ENCODE data around the gene PAM.

Gene PAM

GRCh38 chr5:102815084-102815483, 60.0 kb downstream of the PAM start:
- no peak for DNase-seq (ENCODE audit: low spot score)

GRCh38 chr5:102815540-102816332, 60.6 kb downstream of the PAM start:
- DNase-seq (ENCODE audit: low spot score): no peak

GRCh38 chr5:102818345-102818744, 63.2 kb downstream of the PAM start:
- no peak for DNase-seq (ENCODE audit: low spot score)

DNA sequence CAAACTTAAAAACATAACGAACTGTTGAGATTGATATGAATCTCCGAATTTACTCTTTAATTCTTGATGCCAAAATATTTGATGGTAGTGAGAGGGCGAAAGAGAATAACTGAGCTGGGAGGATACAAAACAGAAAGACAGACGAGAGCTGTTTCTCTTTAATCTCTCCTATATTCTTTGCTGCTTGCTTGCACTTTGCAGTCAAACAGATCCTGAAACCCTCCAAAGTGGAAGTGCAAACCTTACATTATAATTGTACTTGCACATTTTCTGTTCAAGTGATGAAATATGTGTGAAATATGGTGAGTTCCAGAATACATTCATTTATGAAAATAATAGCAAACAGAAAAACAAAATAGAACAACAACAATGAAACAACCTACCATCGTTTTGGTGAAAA, 63.8 kb downstream of the PAM start:
- no peak for DNase-seq (ENCODE audit: low spot score)

GRCh38 chr5:102819634-102820033, 64.5 kb downstream of the PAM start:
- DNase-seq (ENCODE audit: low spot score): no peak

- DNase-seq (ENCODE audit: low spot score): no peak
These were observed 68.4 kb downstream of the PAM start for GRCh38 chr5:102823441-102823874.

DNA sequence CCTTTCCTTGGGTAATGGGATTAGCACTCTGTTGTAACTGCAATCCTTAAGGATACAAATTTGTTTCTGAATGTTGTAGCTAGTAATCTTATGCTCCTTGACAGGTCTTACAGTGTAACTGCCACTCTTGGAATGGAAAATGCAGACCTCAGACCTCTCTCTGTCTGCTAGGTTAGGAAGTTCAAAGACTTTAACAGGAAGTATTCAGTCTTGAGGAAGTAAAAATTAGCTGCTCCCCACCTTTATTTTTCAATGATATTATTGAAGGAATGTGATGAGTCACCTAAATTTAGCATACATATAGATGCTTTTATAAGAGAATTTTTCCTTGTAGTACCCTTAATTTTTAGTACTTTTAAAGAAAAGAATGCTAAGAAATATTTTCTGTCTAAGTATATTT, 71.5 kb downstream of the PAM start:
- DNase-seq (ENCODE audit: low spot score): no peak

- DNase-seq (ENCODE audit: low spot score): no peak
These were observed 75.1 kb downstream of the PAM start for GRCh38 chr5:102830241-102830640.

GRCh38 chr5:102832445-102832844, 77.3 kb downstream of the PAM start:
- DNase-seq (ENCODE audit: low spot score): no peak

DNA sequence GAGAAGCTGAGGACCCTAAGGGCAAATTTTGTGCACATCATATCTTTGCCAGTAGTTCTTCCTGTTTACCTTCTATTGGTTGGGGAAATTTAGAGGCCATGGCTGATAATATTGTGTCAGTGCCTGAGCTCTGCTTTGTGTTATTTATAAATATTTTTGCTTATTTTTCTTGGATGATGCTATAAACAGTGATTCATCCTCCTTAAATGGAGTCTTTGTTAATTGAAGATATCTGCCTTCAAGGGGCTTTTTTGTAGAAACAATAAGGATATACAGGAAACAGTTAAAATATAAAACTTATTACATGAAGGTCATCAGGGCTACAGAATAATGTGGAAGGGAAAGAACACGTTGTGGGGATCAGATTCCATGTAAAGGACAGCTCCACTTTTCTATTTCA, 78.0 kb downstream of the PAM start:
- no peak for DNase-seq (ENCODE audit: low spot score)

DNA sequence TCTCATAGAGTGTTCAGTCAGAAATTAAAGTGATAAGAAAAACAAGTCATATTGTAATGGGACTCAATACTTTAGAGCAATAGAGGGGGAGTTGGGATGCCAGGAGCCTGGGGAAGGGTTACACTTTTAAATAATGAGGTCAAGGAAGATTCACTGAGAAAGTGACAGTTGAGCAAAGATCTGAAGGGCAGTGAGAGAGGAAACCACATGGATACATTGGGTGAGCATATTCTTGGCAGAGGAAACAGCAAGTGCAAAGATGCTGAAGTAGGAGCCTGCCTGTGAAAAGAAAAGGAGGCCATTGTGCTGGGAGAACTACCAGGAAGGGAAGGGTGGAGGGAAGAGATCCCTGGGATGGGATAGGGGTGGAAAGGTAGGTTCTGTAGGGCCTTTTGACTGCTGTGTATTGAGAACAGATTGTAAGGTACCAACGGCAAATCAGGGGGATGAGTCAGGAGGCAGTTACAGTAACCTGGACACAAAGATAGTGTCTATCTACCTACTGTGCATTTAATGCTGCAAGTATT, 79.4 kb downstream of the PAM start:
- no peak for DNase-seq (ENCODE audit: low spot score)

DNA sequence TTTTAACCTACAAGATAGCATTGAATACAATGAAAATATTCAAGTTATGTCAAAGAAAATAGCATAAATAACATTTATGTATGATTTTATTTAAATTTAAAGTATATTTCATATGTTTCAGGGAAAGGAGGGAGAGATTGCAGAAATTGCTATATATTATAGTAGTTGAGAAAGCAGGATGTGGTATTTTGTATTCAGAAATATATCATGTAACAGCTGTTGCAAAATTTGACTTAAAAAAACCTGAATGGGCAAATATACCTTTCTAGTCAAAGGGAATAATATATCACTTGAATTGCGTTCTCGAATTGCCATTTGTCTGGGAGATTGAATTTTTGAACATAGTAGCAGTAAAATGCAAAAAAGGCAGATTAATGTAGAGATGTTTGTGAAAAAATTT, 80.6 kb downstream of the PAM start:
- DNase-seq (ENCODE audit: low spot score): no peak

DNA sequence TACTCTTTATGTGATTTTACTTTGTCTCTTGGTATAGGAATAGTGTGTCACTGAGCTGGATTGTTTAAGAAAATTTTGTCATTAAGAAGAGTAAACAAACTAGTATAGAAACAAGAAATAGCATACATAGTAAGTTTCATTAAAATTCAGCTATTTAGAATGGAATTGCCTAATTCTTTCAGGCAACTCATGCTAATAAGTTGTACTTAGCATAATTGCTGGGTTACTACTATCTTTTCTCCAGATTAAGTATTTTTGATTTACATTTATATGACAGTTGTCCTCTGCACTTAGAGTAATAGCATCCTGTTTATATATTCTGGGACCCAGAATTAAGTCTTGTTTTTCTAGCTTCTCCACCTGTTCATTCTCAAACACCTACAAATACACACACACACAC, 85.9 kb downstream of the PAM start:
- DNase-seq (ENCODE audit: low spot score): no peak

DNA sequence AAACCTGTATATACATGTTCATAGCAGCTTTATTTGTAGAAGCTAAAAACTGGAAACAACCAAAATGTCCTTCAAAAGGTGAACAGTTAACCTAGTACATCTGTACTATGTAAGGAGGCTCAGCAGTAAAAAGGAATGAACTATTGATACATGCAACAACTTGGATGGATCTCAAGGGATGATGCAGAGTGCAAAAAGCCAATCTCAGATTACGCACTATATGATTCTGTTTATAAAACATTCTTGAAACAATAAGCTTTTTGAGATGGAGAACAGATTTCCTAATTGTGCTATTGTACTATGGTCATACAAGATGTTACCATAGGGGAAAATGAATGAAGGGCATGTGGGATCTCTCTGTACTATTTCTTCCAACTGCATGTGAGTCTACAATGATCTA, 88.9 kb downstream of the PAM start:
- DNase-seq (ENCODE audit: low spot score): no peak

DNA sequence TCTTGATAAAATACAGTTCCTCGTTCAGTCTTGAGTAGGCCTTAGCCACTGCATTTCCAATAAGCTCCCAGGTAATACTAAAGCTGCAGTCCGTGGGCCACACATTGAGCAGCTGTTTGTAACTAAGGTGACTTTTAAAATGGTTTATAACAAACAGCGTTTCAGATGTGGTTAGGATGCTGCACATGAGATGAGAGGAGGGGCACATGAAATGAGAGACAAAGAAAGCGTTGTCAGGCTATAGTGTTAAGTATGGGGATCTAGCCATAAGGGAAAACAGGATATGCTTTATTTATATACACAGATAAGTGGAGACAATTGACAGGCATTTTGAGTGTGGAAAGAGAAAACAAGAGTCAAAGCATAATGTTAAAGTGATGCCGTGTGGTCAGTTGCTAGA, 89.9 kb downstream of the PAM start:
- DNase-seq (ENCODE audit: low spot score): no peak

GRCh38 chr5:102850503-102850902, 95.4 kb downstream of the PAM start:
- DNase-seq (ENCODE audit: low spot score): no peak

DNA sequence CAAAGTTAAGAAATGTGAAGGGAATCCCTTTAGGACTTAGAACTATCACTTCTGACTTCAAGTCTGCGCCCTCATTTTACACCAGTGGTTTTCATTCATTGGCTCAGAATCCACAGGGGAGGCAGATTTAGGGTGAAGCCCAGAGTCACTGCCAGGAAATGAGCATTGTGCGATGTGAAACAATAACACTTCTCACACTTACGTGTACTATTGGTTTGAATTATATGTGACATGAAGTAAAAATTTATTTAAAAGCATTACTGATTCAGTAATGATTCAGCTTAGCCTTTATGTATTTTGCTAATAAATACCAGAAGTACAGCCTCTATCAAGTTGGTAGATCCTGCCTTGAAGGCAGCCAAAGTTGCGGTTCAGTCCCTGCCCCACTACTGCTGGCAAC, 98.6 kb downstream of the PAM start:
- no peak for DNase-seq (ENCODE audit: low spot score)

DNA sequence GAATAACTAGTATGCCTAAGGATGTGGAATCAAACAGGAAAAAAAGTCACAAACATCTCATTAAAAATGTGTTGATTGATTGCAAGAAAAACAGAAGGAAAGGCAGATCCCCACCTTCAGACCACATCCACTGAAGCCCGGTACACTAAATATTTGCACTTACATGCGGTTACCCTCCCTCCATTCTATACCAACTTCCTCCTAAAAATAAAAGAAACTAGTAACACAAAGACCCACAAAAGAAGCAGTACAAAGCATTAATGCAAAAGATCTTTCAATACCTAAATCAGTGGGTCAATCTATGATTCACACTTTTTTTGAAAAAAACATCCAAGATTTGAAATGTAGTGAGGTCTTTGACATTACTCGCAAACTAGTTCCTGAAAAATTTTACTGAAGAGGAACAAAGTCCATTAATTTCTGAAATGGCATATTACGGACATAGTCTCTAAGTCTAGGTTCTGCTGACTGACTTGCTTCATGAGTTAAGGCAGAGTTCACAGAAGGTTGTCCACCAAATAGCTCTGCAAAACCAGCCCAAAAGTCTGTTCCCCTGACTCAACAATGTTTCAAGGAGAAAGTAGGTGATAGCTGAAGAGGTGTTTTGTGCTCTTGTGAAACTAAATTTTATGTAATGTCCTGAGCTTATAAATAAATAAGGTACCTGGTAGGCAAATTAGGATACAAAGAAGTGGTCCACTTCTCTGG, 100.7 kb downstream of the PAM start:
- DNase-seq (ENCODE audit: low spot score): no peak

GRCh38 chr5:102856389-102856777, 101.3 kb downstream of the PAM start:
- no peak for DNase-seq (ENCODE audit: low spot score)

GRCh38 chr5:102857076-102857818, 102.1 kb downstream of the PAM start:
- DNase-seq (ENCODE audit: low spot score): no peak

- DNase-seq (ENCODE audit: low spot score): no peak
These were observed 103.1 kb downstream of the PAM start for GRCh38 chr5:102858221-102858620.

DNA sequence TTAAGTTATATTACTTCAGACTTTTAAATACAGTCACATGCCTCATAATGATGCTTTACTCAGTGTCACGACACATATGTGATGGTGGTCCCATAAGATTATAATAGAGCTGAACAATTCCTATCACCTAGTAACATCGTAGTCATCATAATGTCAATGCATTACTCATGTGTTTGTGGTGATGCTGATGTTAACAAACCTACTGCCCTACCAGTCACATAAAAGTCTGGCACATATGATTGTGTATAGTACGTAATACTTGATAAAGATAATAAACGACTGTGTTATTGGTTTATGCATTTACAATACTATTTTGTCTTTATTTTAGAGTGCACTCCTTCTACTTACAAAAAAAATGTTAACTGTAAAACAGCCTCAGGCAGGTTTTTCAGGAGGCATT, 103.7 kb downstream of the PAM start:
- DNase-seq (ENCODE audit: low spot score): no peak

DNA sequence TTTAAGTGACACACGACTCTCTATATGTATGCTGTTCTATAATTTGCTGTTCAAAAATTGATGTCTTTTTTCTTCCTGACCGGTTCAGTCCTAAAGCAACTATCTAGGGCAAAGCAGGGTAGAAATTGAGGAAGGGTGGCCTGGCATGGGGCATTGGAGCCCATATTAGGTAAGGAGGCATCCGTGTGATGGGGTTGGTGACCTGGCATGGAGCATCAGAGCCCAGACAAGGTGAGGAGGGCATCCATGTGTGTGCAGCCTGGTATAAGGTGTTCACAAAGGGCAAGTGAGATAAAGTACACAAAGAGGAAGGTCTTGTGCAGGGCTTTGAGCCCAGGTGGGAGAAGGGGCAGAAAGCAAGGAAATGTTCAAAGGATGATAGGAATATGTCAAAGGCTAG, 104.9 kb downstream of the PAM start:
- DNase-seq (ENCODE audit: low spot score): no peak

Data from hematopoietic multipotent progenitor cell treated with erythropoietin and hydrocortisone succinate and interleukin-3 and kit ligand, for 15 days (in vitro differentiated cells).